PFSK-1 (cell line): ENCODE data around the gene NUDT8.

Experiments used
- POLR2AphosphoS5 ChIP-seq: IDR thresholded peaks from 2 replicates; pipeline ENCODE4 v1.6.1; 2012; ENCODE audit warnings: low read depth, mild to moderate bottlenecking, control low read depth, low read length, moderate library complexity
- REST ChIP-seq, 2 experiments: IDR thresholded peaks; 2 replicates each; pipeline versions ENCODE4 v1.6.1 to v1.8.0; 2011 to 2012; ENCODE audit warnings: low read depth in 2 of 2, low read length in 2 of 2, control low read depth in 1 of 2, inconsistent platforms in 1 of 2, mild to moderate bottlenecking in 1 of 2, moderate library complexity in 1 of 2; ENCODE audit not compliant: insufficient read depth in 1 of 2
- TAF1 ChIP-seq: IDR thresholded peaks from 2 replicates; pipeline ENCODE4 v1.6.1; 2012; ENCODE audit warnings: low read length, control low read depth, borderline replicate concordance; ENCODE audit not compliant: insufficient read depth

- TF ChIP-seq TAF1 (no peak), POLR2AphosphoS5 (no peak), REST (IDR thresholded peaks at IDR 0.05; ENCODE audit: insufficient read depth in 1 of 2, low read depth in 2 of 2, low read length in 2 of 2) (no peak)
Measured at GRCh38 chr11:67600324-67601029, 29.3 kb downstream of the NUDT8 start.
